Left ventricle myocardium inferior (tissue), 1 donor: Measurements from ENCODE around the gene ZNF66. TPM values are rescaled to one million over a fixed set of nuclear protein-coding genes. Genes with fewer than 3 reads are reported as not detected.

Experiments used
- DNase-seq: peaks from one replicate; pipeline ENCODE4 v3.0.0-alpha.2; 2020
- H3K27ac ChIP-seq: fragments of 200-600 bp; replicated peaks from 2 replicates; pipeline ENCODE4 v1.8.0; 2021
- H3K27me3 ChIP-seq: fragments of 200-600 bp; 2 replicates; pipeline ENCODE4 v1.8.0; 2021; ENCODE audit warnings: low read depth
- H3K36me3 ChIP-seq: fragments of 200-600 bp; 2 replicates; pipeline ENCODE4 v1.8.0; 2021
- H3K4me1 ChIP-seq: fragments of 200-600 bp; 2 replicates; pipeline ENCODE4 v1.8.0; 2021
- H3K4me3 ChIP-seq: fragments of 200-600 bp; 2 replicates; pipeline ENCODE4 v1.8.0; 2021; ENCODE audit warnings: mild to moderate bottlenecking, moderate library complexity
- H3K9me3 ChIP-seq: fragments of 200-600 bp; replicated peaks from 2 replicates; pipeline ENCODE4 v1.8.0; 2021
- intact Hi-C: fragments of 100-400 bp; cut with micrococcal nuclease; formaldehyde crosslinking; loops from one replicate; pipeline ENCODE4 v1.11.0; 2022
- total RNA-seq: library from RNA; stranded (reverse); fragmentation: NEBNext Ultra II Directional; extraction: Animal tissue kit (Norgen Biotek cat#: 25700); gene quantifications from one replicate; pipeline ENCODE4 v1.2.1, GENCODE V29; 2021
- TF ChIP-seq, protein P1 (sequence below): fragments of 200-600 bp; IDR thresholded peaks from 2 replicates; pipeline ENCODE4 v1.8.0; 2021; ENCODE audit warnings: antibody characterized with exemption, mild to moderate bottlenecking, borderline replicate concordance
- donor health status: DM: no; HTN: yes; CAD: no; lungs with severe emphysema.

Gene ZNF66
- total RNA-seq, 1 donor from 2014 or later: 0.91 TPM

DNA sequence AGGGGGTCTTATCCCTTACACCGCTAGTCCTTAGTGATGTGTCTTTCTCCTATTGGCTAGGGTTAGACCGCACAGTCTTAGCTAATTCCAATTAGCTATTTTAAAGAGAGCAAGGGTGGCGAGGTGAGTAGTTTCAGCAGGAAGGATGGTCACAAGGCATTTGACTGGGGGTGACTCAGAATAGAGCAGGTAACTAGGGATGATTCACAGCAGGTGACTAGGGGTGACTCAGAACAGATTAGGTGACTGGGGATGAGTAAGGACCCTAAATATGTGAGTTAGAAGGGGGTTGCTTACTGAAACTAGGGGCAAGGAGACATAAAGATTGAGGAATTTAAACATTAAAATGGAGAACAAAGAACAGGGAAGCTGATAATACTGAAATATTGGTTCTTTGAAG, 64.3 kb downstream of the ZNF66 start:
- intact Hi-C loops: no loop called here
- Histone ChIP-seq H3K27me3 (no peaks in the 10 kb centered on the region), H3K4me1 (no peaks in the 10 kb centered on the region), H3K36me3 (peaks cover 3% of the 10 kb centered on the region), H3K9me3 (peaks cover 98% of the 10 kb centered on the region), H3K27ac (no peak overlapping the region), H3K4me3 (no peak overlapping the region)
- TF ChIP-seq, protein P1, sequence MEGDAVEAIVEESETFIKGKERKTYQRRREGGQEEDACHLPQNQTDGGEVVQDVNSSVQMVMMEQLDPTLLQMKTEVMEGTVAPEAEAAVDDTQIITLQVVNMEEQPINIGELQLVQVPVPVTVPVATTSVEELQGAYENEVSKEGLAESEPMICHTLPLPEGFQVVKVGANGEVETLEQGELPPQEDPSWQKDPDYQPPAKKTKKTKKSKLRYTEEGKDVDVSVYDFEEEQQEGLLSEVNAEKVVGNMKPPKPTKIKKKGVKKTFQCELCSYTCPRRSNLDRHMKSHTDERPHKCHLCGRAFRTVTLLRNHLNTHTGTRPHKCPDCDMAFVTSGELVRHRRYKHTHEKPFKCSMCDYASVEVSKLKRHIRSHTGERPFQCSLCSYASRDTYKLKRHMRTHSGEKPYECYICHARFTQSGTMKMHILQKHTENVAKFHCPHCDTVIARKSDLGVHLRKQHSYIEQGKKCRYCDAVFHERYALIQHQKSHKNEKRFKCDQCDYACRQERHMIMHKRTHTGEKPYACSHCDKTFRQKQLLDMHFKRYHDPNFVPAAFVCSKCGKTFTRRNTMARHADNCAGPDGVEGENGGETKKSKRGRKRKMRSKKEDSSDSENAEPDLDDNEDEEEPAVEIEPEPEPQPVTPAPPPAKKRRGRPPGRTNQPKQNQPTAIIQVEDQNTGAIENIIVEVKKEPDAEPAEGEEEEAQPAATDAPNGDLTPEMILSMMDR: no peak
- no peak for DNase-seq

Other genes with a start within 250 kb of the ZNF66 start
- 4.2 TPM for gene ZNF737, start 210.5 kb upstream of the ZNF66 start, total RNA-seq
- gene ZNF626, start 114.7 kb upstream of the ZNF66 start, total RNA-seq: 7.8 TPM
- gene ZNF85, start 146.9 kb downstream of the ZNF66 start, total RNA-seq: 2.3 TPM
- gene ZNF430, start 244.4 kb downstream of the ZNF66 start, total RNA-seq: 3.1 TPM